ENCODE measurements around the gene CD83. TPM values are rescaled to one million over a fixed set of nuclear protein-coding genes. Genes with fewer than 3 reads are reported as not detected.

CD83 gene
- total and polyA plus RNA-seq, 4 donors, result 0.35 to 4.2 (median 0.60) TPM

Small RNA genes within 50 kb of the gene (small RNA-seq; reads per million reads assigned to genes)
- gene RNU7-133P, result not detected

Other genes with a start within 250 kb of the CD83 start
- gene RNF182, start 192.8 kb upstream of the CD83 start, total RNA-seq, result 1 to 10 TPM in 1 of 2 donors, not detected in 1; 1.4 TPM
- not detected for gene RNF182, start 192.8 kb upstream of the CD83 start, polyA plus RNA-seq

Data from liver (tissue), 5 donors.